NCI-H1417 treated with DMSO at 0.1 percent for 48 hours (cell line): ENCODE results near the gene SLC7A7.
"Not testable (repeated sequence)": the region's sequence is repeated elsewhere in the genome, so short reads cannot be mapped to it uniquely, and the experiment has no call there.

Experiments used
- DNase-seq: peaks from one replicate; lab custom pipeline; 2025; lab: John Stamatoyannopoulos, UW

Gene SLC7A7

GRCh38 chr14:22752422-22752821 lies 62.8 kb downstream of the SLC7A7 start:
- DNase-seq, result no peak

- no peak for DNase-seq
Measured at GRCh38 chr14:22748631-22749068, 66.6 kb downstream of the SLC7A7 start.

GRCh38 chr14:22748206-22748605 lies 67.0 kb downstream of the SLC7A7 start:
- no peak for DNase-seq

GRCh38 chr14:22747769-22748168 lies 67.5 kb downstream of the SLC7A7 start:
- no peak for DNase-seq

- DNase-seq, result no peak
Measured at GRCh38 chr14:22740020-22740419, 75.2 kb downstream of the SLC7A7 start.

GRCh38 chr14:22739423-22739822 lies 75.8 kb downstream of the SLC7A7 start:
- DNase-seq, result no peak

GRCh38 chr14:22737052-22737451 lies 78.2 kb downstream of the SLC7A7 start:
- no peak for DNase-seq

GRCh38 chr14:22736384-22736783 lies 78.9 kb downstream of the SLC7A7 start:
- DNase-seq, result not testable (repeated sequence)

GRCh38 chr14:22735096-22735495 lies 80.1 kb downstream of the SLC7A7 start:
- DNase-seq, result no peak

- no peak for DNase-seq
Measured at GRCh38 chr14:22733829-22734228, 81.4 kb downstream of the SLC7A7 start.

- DNase-seq, result not testable (repeated sequence)
Measured at GRCh38 chr14:22732062-22732461, 83.2 kb downstream of the SLC7A7 start.

GRCh38 chr14:22726012-22726411 lies 89.2 kb downstream of the SLC7A7 start:
- DNase-seq, result no peak

GRCh38 chr14:22725374-22725773 lies 89.9 kb downstream of the SLC7A7 start:
- DNase-seq, result not testable (repeated sequence)

GRCh38 chr14:22724847-22725246 lies 90.4 kb downstream of the SLC7A7 start:
- DNase-seq, result not testable (repeated sequence)

GRCh38 chr14:22723815-22724214 lies 91.4 kb downstream of the SLC7A7 start:
- DNase-seq, result no peak
